HG02852 (cell line): ENCODE measurements around the gene CENPK.
"Not testable (repeated sequence)": the region's sequence is repeated elsewhere in the genome, so short reads cannot be mapped to it uniquely, and the experiment has no call there.

Source experiments
- ATAC-seq: cut with Tn5 transposase; IDR thresholded peaks from one replicate; pipeline ENCODE4 v1.9.1; 2021; ENCODE audit warnings: mild to moderate bottlenecking, moderate library complexity; ENCODE audit not compliant: unreplicated experiment

CENPK gene

DNA sequence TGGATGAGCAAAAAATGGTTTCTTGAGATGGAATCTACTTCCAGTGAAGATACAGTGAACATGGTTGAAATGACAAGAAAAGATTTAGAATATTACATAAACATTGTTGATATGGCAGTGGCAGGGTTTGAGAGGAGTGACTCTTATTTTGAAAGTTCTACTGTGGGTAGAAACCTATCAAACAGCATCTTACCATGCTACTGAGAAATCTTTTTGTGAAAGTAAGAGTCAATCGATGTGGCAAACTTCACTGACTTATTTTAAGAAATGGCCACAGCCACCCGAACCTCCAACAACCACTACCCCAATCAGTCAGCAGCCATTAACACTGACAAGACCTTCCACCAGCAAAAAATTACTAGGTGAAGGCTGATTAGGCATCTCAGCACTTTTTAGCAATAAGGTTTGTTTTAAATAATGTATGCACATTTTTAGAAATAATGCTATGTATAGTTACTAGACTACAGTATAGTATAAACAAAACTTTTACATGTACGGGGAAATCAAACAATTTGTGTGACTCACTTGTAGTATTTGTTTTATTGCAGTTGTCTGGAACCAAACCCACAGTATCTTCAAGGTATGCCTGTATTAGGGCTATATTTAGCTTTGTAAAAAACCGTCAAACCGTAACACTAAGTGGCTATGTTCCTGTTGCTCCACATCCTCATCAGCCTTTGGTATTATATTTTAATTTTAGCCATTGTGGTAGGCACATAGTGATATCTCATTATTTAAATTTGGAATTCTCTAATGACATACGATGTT, 50.6 kb downstream of the CENPK start:
- ATAC-seq: no peak

DNA sequence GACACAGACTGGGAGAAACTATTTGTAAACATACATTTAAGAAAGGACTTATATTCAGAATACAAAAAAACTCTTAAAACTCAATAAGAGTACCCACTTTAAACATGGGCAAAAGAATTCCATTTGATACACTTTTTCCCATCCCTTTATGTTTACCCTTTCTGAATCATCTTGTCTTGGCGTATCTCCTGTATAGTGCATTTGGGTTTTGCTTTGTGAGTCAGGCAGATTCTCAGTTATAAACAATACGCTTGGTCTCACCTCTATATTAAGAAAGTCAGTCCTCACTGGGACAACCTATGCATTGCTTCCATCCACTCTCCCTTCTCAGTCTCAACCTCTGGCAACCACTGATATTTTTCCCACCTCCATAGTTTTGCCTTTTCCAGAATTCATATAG, 54.0 kb downstream of the CENPK start:
- ATAC-seq: no peak

DNA sequence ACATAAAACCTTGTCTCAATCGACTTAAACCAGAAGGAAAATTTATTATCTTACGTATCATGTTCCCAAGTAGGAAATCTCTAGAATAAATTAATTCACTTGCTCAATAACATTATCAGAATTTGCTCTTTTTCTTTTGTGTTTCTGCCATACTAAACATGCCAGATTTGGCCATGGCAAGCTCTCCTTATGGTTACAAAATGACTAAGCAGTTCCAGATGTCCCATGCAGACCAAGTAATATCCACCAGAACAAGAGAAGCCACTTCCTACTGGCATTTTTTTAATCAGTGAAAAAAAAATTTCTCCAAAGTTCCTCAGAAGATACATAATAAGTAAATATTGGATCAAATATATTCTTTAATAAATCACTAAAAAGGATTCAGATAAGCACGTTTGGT, 56.0 kb downstream of the CENPK start:
- ATAC-seq: no peak

DNA sequence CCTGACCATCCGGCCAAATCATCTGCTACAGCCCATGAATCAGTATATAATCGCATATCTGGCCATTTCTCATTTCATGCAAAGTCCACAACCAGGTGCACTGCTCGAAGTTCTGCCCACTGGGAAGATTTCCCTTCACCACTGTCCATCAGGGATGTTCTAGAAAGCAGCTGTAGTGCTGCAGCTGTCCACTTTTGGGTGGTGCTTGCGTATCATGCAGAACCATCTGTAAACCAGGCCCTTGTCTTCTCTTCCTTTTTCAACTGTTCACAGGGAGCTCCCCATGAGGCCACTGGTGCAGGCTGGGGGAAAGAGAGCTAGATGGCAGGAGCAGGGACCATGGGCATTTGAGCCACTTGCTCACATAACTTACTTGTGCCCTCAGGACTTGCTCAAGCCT, 73.8 kb downstream of the CENPK start:
- ATAC-seq: no peak

DNA sequence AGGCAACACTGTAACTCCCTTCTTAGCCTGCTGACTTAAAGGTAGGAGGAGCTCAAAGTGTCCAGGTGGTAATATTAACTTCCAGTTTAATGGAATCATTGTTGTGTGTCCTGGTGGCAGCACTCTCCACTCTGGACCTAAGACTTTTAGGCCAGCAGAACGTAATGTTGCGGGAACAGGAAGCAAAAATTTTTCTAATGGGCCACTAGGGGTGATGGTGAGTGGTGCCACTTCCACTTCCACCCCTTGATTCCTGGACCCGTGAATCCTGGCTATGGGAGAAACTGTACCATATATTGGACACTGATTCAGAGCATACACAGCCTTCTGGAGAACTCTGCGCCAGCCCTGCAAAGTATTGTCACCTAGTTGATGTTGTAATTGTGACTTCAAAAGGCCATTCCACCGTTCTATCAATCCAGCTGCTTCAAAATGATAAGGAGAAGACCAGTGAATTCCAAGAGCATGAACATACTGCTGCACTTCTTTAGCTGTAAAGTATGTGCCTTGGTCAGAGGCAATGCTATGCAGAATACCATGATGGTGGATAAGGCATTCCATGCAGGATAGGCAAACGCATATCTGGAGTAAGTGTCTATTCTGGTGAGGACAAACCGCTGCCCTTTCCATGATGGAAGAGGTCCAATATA, 74.8 kb downstream of the CENPK start:
- ATAC-seq: not testable (repeated sequence)

DNA sequence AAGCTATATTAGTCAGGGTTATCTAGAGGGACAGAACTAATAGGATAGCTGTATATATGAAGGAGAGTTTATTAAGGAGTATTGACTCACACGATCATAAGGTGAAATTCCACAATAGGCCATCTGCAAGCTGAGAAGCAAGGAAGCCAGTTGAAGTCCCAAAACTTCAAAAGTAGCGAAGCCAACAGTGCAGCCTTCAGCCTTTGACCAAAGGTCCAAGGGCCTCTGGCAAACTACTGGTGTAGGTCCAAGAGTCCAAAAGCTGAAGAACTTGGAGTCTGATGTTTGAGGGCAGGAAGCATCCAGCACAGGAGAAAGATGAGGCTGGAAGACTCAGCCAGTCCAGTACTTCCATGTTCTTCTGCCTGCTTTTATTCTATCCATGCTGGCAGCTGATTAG, 76.2 kb downstream of the CENPK start:
- ATAC-seq: not testable (repeated sequence)

DNA sequence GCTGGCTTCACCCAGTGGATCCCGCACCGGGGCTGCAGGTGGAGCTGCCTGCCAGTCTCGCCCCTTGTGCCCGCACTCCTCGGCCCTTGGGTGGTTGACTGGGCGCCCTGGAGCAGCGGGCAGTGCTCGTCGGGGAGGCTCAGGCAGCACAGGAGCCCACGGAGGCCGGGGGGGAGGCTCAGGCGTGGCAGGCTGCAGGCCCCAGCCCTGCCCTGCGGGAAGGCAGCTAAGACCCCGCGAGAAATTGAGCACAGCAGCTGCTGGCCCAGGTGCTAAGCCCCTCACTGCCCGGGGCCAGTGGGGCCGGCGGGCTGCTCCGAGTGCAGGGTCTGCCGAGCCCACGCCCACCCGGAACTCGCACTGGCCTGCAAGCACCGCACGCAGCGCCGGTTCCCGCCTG, 77.6 kb downstream of the CENPK start:
- no peak for ATAC-seq

DNA sequence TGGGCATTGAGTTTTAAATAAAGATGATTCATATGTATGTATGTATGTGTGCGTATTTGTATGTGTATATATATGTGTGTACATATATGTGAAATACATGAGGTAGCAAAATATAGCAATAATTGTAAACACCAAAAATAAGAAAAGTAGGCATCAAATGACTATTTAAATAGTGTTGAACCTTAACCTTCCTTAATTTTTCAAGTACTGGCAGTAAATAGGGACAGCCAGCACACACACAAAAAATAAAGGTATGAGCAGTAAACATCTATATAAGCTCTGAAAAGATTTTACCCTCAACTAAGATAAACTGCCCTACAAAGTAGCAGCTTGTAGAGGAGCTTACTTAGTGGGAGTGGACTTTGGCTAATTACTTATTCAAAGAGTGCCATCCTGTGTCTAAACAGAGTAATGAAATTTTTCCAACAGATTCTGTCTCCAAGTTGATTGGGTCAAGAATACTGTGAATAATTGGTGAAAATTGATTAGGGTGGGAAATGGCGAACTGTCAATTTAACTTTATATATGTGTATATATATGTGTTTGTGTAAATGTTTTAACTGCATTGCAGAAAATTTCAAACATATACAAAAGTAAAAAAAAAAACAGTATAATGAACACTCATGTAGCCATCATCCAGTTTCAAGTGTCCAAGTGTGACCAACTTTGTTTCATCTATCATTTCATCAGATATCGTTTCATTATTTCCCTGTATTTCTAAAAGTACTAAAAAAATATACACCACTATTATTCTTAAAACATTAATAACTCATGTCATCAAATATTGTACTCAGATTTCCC, 79.2 kb downstream of the CENPK start:
- peak; percentile 46 for ATAC-seq

DNA sequence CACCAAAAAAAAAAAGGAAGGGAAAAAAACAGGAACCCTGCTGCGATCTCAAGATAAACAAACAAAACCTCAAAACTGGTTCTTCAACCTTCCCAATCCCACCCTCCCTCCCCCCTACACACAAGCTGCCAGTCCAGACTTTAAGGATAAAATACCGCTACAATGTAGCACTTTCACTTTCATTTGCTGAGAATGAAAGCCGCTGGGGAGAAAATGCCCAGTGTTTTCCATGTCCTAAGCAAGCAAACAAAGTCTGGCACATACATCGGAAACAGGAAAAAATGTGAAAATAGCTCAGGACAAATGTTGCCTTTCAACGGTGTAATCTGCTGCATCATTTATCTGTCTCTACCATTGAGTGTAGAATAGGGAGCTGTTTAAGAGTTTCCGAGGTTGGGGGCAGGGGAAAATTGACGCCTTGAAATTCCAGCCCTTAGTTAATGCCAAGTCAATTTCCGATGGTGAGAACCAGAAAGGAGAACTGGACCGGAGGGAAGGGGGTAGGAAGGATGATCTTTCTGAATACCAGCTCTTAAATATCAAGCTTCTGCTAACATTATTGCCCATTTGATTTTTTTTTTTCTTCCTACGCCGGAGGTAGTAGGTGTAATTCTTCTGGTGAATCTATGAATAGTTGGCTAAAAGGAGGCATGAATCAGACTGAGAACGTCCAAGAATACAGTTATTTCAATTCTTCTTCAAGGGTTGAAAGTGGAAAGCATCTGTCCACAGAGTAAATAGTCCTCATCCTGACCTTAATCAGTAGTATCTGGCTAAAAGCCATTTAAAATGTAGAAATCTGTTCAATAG, 80.0 kb downstream of the CENPK start:
- no peak for ATAC-seq

DNA sequence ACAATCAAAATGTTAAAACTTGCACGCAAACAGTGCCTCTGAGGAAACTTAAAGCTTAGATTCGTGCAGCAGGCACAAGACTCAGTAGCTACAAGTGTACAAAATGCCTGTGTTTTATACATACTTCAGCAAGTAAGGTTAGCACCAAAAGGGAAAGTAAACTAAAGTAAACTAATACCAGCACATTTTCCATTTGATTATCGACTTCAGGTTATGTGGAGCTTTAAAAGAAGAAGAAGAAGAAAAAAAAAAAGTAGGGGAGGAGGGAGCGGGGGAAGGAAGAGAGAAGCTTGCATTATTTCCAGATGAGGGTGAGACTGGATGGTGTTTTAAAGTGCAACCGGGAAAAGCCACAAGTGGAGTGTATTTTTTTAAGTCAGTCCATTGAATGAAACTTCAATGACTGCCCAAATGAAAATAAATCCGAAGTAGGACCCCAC, 80.7 kb downstream of the CENPK start:
- ATAC-seq: peak; percentile 4

DNA sequence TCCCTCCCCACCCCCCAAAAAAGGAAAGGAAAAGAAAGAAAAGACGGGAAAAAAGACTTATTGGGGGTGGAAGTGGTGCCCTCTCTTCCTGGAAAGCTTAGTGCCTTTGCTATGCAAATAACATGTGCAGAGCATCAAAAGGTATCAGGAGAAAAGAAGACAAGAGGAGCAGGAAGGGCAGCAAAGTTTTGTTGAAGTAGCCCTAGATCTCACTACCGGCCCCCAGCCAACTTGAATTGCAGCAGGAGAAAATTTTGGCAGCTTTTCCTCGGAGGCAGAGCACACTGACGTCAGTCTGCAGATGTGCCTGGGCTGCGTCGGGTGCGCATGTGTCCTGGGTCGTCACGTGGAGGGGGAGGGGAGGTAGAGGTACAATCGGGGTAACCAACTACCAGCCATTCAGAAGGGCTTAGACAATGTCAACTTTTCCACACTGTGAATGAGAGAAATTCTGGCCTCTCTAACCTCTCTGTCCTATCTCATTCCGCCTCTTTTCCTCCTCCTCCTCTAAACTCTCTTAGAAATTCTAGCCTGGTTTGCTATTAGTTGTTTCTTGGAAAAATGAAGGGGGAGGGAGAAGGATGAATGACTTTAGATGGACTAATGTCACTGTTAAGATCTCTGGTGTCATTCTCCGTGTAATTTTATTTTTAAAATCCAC, 81.2 kb downstream of the CENPK start, which contains the start of gene ADAMTS6:
TSS of gene ADAMTS6 (minus strand) at position 286 of the 661 bp plus-strand sequence. CDS start 8,247 bp downstream, outside the sequence.
- ATAC-seq: peak; percentile 77

DNA sequence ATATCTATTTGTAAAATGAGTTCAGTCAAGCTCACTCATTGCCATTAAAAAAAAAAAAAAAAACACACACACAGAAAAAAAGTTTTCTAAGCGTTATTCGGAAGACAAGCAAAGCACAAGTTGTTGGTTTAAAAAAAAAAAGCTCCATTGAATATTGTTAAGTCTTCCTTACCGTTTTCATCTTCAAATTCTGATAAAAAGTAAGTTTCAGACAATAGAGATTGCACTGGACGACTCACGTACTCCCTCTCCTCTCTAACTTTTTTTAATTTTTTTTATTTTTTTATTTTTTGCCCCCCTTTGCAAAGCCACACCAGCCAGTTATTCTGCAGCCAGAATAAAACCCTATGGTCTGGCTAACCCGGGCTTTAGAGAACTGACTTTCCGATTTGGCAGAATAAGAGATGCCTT, 81.8 kb downstream of the CENPK start:
- ATAC-seq: peak; percentile 17

DNA sequence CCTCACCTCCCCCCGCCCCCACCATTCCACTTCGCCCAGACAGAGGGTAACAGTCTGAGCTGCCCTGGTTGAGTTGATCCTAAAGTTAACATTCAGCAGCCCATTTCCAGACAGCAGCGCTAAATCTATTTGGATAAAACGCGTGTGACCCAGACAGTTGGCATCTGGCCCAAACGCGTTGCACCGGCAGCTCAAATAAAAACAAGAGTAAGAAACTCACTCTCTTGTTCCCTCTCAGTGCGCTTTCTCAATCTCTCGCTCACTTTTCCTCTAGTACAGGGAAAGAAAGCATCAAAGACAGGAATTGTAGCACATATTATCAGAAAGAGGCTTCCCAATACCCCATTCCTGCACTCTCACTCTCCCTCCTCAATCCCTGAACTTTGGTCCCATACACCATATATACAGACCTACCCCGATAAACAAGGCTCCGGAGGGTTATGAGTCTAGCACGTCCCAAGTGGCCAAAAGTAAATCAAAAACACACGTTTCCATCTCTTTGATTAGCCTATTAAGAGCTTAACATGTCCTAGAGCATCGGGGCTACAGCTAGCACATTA, 82.6 kb downstream of the CENPK start:
- peak; percentile 25 for ATAC-seq

DNA sequence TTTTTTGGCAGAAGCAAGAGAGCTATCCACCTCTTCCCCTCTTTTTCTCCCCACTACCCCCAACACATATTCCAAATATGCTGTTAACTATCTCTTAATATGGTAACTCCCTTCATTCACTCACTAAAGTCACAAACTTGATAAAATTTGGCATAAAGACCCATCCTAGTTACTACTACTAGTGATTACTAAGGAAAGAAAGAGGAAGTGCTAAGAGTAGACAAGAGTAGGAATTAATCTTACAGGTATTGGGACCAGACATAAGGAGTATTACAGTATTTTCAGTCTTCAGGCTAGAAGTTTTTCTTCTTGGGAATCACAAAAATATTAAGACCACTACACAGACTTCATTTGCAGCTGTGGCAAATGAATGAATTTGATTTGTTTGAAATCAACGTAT, 83.4 kb downstream of the CENPK start:
- ATAC-seq: no peak

DNA sequence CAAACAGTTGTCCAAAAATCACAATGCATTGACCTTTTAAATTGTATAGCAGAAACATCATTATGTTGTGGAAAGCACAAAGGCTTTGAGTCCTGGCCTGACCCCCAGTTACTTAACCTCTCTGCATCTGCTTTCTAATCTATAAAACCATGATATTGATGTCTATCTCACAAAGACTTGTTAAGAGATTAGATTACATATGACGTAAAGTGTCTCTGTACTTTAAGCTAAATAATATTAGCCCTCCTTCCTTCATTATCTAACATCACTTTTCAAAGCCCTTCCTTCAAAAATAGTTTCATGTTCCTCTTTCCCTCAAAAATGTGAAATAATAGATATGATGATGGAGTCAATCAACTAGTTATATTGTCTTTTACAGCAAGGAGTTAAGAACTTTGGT, 84.6 kb downstream of the CENPK start:
- no peak for ATAC-seq

DNA sequence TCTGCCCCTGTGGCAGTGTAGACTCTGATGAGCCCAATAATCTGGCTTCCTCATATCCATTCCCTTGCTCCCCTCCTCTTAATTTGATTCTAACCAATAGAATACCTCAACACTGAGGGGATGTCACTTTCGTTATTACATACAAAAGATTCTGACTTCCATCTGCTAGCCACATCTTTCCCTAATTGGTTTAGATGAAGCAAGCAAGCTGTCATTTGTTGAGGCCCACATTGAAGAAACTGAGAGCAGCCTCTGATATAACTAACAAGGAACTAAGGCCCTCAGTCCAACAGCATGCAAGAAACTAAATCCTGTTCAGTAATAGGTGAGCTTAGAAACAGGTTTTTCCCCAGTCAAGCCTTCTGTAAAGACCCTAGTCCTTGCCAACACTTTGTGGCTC, 87.1 kb downstream of the CENPK start:
- no peak for ATAC-seq

DNA sequence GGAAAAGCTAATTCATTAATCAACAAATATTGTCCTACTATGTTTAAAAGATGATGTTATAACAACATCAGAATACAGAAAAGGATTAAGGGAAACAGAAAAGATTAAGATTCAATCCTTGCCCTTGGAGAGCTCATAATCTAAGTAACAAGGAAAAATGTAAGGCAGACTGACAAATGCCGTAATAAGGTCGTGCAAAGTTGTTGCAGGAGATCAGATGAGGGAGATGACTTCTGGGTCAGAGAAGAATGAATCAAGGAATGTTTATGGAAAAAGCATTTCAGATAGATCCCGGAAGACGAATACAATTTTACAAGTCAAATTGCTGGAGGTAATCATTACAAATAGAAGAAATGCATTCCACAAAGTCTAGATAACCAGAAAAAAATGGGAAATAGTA, 87.6 kb downstream of the CENPK start:
- no peak for ATAC-seq

DNA sequence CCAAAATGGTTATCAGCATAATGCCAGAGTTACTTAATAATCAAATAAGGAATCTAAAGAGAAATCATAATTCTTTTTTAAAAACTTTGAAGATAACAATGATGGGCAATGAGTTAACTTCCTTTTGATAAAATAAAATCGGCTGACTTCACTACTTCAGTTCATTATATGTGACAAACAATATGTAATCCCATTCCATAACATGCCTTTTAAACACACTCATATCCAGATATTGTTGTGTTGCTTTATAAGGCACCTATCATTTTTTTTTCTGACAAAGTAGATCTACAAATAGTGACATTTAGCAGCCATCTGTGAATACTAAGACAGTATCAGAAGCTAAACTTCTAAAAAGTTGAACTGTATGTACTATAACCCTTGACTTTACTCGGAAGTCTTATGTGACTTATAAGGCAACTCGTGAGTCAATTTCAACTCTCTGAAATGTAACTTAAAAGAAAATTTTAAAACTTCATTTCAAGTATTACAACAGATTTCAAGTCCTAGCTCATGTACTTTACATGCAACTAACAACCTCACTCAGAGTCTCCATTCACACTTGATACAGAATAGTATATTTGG, 88.7 kb downstream of the CENPK start:
- ATAC-seq: no peak

DNA sequence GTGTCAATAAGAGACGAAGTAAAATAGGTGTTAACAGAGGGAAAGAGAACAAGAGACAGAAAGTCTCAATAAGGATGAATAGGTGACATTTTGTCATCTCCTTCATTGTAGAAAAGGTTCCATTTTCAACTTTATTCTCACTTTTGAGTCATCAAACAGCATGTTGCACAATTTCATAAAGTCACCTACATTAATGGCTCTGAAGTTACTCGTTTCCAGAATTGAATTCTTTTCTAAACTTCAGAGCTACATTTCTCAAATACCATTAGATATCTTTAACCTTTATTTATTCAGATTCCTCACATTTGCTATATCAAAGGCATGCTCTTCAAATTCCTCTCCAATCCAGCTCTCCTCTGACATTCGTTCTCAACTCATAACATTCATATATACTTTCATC, 94.3 kb downstream of the CENPK start:
- no peak for ATAC-seq
